Fibroblast of lung (primary cell): ENCODE results near the gene ARHGEF39. TPM values are rescaled to one million over a fixed set of nuclear protein-coding genes. Genes with fewer than 3 reads are reported as not detected.

Experiments
- DNase-seq, 2 donors: peaks; one replicate each; pipeline versions ENCODE4 v3.0.0 to v3.0.0-alpha.2; 2010; ENCODE audit warnings: low read depth in 2 of 2
- H2AFZ ChIP-seq: 2 replicates; pipeline ENCODE4 v1.5.1; 2012; ENCODE audit warnings: low read length, control low read depth, inconsistent platforms
- H3K27ac ChIP-seq: 2 replicates; pipeline ENCODE4 v1.5.1; 2011; ENCODE audit warnings: low read length, control low read depth; ENCODE audit not compliant: insufficient read depth
- H3K27me3 ChIP-seq: 2 replicates; pipeline ENCODE4 v1.5.1; 2011; ENCODE audit warnings: mild to moderate bottlenecking, low read length; ENCODE audit not compliant: control insufficient read depth, insufficient read depth
- H3K36me3 ChIP-seq: 2 replicates; pipeline ENCODE4 v1.5.1; 2011; ENCODE audit warnings: low read length; ENCODE audit not compliant: control insufficient read depth, insufficient read depth
- H3K4me1 ChIP-seq: 2 replicates; pipeline ENCODE4 v1.5.1; 2011; ENCODE audit warnings: low read length; ENCODE audit not compliant: control insufficient read depth, insufficient read depth; ENCODE audit errors: extremely low read depth
- H3K4me2 ChIP-seq: 2 replicates; pipeline ENCODE4 v1.5.1; 2011; ENCODE audit warnings: low read length, control low read depth; ENCODE audit not compliant: insufficient read depth; ENCODE audit errors: extremely low read depth
- H3K4me3 ChIP-seq, 4 experiments: fragments of 200-600 bp in 1 of 4; sonication (generic) in 1 of 4; replicated peaks in 1 of 4; 2 replicates each; pipeline ENCODE4 v1.5.1; 2011 to 2016; ENCODE audit warnings: low read length in 4 of 4, low read depth in 3 of 4, mild to moderate bottlenecking in 3 of 4, control low read depth in 2 of 4, inconsistent platforms in 1 of 4, mixed read lengths in 1 of 4; ENCODE audit not compliant: insufficient read depth in 1 of 4; ENCODE audit errors: control extremely low read depth in 1 of 4
- H3K79me2 ChIP-seq: 2 replicates; pipeline ENCODE4 v1.5.1; 2012; ENCODE audit warnings: mild to moderate bottlenecking, low read length, inconsistent platforms; ENCODE audit not compliant: control insufficient read depth, insufficient read depth
- H3K9ac ChIP-seq: 2 replicates; pipeline ENCODE4 v1.5.1; 2011; ENCODE audit warnings: mild to moderate bottlenecking, low read length, control low read depth; ENCODE audit not compliant: insufficient read depth
- H3K9me3 ChIP-seq: 2 replicates; pipeline ENCODE4 v1.5.1; 2012; ENCODE audit warnings: low read depth, low read length; ENCODE audit not compliant: control insufficient read depth, insufficient read depth
- H4K20me1 ChIP-seq: 2 replicates; pipeline ENCODE4 v1.5.1; 2011; ENCODE audit warnings: low read length; ENCODE audit not compliant: control insufficient read depth, insufficient read depth; ENCODE audit errors: extremely low read depth
- EZH2 ChIP-seq: IDR thresholded peaks from 2 replicates; pipeline ENCODE4 v1.5.1; 2012; ENCODE audit warnings: low read length, control low read depth, mild to moderate bottlenecking; ENCODE audit errors: missing control alignments
- polyA plus RNA-seq, 2 donors: library from polyadenylated mRNA; depleted of rRNA in 1 of 2; stranded (reverse) in 1 of 2; unstranded in 1 of 2; fragments of >200 nt; gene quantifications; 2 replicates each; pipeline ENCODE4 v1.2.1, GENCODE V29; 2011 to 2012; ENCODE audit warnings: missing spikeins in 1 of 2
- total RNA-seq: library from RNA; depleted of rRNA; stranded (reverse); fragments of >200 nt; gene quantifications from 2 replicates; pipeline ENCODE4 v1.2.1, GENCODE V29; 2014
- TF ChIP-seq, protein P1 (sequence below), 2 donors: IDR thresholded peaks in 1 of 2; conservative IDR thresholded peaks in 1 of 2; 1 replicate in 1 of 2; 2 replicates in 1 of 2; pipeline ENCODE4 v1.5.1; 2011 to 2012; ENCODE audit warnings: low read length in 2 of 2, control low read depth in 1 of 2, inconsistent platforms in 1 of 2, low read depth in 1 of 2, mild to moderate bottlenecking in 1 of 2

The ARHGEF39 gene
- total and polyA plus RNA-seq, 2 donors (not counting 1 experiment from before 2014, with no cell fraction given) = 0.66 to 0.77 TPM

- DNase-seq = no peak
- H3K9me3 ChIP-seq = no peaks in the 10 kb centered on the region
- peaks cover 58% of the 10 kb centered on the region for H3K36me3 ChIP-seq
- no peak overlapping the region for H3K27ac ChIP-seq
- TF ChIP-seq, protein P1, sequence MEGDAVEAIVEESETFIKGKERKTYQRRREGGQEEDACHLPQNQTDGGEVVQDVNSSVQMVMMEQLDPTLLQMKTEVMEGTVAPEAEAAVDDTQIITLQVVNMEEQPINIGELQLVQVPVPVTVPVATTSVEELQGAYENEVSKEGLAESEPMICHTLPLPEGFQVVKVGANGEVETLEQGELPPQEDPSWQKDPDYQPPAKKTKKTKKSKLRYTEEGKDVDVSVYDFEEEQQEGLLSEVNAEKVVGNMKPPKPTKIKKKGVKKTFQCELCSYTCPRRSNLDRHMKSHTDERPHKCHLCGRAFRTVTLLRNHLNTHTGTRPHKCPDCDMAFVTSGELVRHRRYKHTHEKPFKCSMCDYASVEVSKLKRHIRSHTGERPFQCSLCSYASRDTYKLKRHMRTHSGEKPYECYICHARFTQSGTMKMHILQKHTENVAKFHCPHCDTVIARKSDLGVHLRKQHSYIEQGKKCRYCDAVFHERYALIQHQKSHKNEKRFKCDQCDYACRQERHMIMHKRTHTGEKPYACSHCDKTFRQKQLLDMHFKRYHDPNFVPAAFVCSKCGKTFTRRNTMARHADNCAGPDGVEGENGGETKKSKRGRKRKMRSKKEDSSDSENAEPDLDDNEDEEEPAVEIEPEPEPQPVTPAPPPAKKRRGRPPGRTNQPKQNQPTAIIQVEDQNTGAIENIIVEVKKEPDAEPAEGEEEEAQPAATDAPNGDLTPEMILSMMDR (conservative IDR thresholded peaks at IDR 0.05 in 1 of 2, IDR thresholded peaks at IDR 0.05 in 1 of 2; ENCODE audit: low read depth in 1 of 2, low read length in 2 of 2) = no peak
- no peak for TF ChIP-seq EZH2
- no peak overlapping the region for H2AFZ ChIP-seq
- no peaks in the 10 kb centered on the region for H3K79me2 ChIP-seq
- no peak overlapping the region for H3K4me2 ChIP-seq
- no peak overlapping the region for H3K4me3 ChIP-seq
- no peak overlapping the region for H3K9ac ChIP-seq
- H3K4me1 ChIP-seq = no peaks in the 10 kb centered on the region
- no peaks in the 10 kb centered on the region for H3K27me3 ChIP-seq
- no peaks in the 10 kb centered on the region for H4K20me1 ChIP-seq
These were observed 40.4 kb upstream of the ARHGEF39 start for GRCh38 chr9:35705372-35705771.

GRCh38 chr9:35703906-35704672, 39.1 kb upstream of the ARHGEF39 start:
- H3K27ac ChIP-seq = no peak overlapping the region
- no peaks in the 10 kb centered on the region for H3K9me3 ChIP-seq
- no peak for DNase-seq
- peaks cover 68% of the 10 kb centered on the region for H3K36me3 ChIP-seq
- no peak overlapping the region for H2AFZ ChIP-seq
- H3K4me1 ChIP-seq = no peaks in the 10 kb centered on the region
- H3K27me3 ChIP-seq = no peaks in the 10 kb centered on the region
- H3K4me2 ChIP-seq = no peak overlapping the region
- H3K79me2 ChIP-seq = no peaks in the 10 kb centered on the region
- no peak for TF ChIP-seq EZH2
- TF ChIP-seq, protein P1 (conservative IDR thresholded peaks at IDR 0.05 in 1 of 2, IDR thresholded peaks at IDR 0.05 in 1 of 2; ENCODE audit: low read depth in 1 of 2, low read length in 2 of 2) = no peak
- H3K4me3 ChIP-seq = no peak overlapping the region
- H4K20me1 ChIP-seq = no peaks in the 10 kb centered on the region
- no peak overlapping the region for H3K9ac ChIP-seq

DNA sequence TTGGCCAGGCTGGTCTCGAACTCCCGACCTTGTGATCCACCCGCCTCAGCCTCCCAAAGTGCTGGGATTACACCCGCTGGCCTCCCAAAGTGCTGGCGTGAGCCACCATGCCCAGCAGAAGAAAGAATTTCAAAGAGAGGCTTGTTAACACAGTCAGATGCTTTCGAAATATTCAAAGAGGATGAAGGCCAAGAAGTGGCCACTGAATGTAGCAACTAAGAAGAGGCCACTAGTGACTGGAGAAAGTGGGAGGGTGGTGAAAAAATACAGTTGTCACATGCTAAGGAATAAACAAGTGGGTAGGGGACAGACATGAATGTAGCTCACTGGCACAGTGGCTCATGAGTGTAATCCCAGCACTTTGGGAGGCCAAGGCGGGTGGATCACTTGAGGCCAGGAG, 37.7 kb upstream of the ARHGEF39 start:
- TF ChIP-seq EZH2 = no peak
- TF ChIP-seq, protein P1 (conservative IDR thresholded peaks at IDR 0.05 in 1 of 2, IDR thresholded peaks at IDR 0.05 in 1 of 2; ENCODE audit: low read depth in 1 of 2, low read length in 2 of 2) = no peak
- no peak overlapping the region for H3K4me2 ChIP-seq
- no peak overlapping the region for H3K27ac ChIP-seq
- no peaks in the 10 kb centered on the region for H3K79me2 ChIP-seq
- H2AFZ ChIP-seq = no peak overlapping the region
- DNase-seq = no peak
- H3K4me3 ChIP-seq = no peak overlapping the region
- peaks cover 73% of the 10 kb centered on the region for H3K36me3 ChIP-seq
- H3K9me3 ChIP-seq = no peaks in the 10 kb centered on the region
- H3K4me1 ChIP-seq = no peaks in the 10 kb centered on the region
- no peaks in the 10 kb centered on the region for H4K20me1 ChIP-seq
- no peak overlapping the region for H3K9ac ChIP-seq
- H3K27me3 ChIP-seq = no peaks in the 10 kb centered on the region
